Gastroesophageal sphincter (tissue), 3 donors: ENCODE results near the gene CTNNBIP1.

ENCODE experiments used
- CTCF ChIP-seq, 4 experiments: fragments of 200-600 bp in 2 of 4; fragments of 450-650 bp in 2 of 4; sonication (generic) in 1 of 4; IDR thresholded peaks; one replicate each; pipeline ENCODE4 v1.5.1; 2017 to 2019; ENCODE audit warnings: antibody characterized with exemption in 4 of 4, mild to moderate bottlenecking in 2 of 4, moderate library complexity in 2 of 4
- EP300 ChIP-seq: sonication (generic); formaldehyde crosslinking; IDR thresholded peaks from one replicate; pipeline ENCODE4 v1.6.1; 2017; ENCODE audit warnings: antibody characterized with exemption, mild to moderate bottlenecking
- POLR2A ChIP-seq, 2 donors: fragments of 450-650 bp; IDR thresholded peaks; one replicate each; pipeline ENCODE4 v1.6.1; 2017; ENCODE audit warnings: antibody characterized with exemption in 2 of 2, mild to moderate bottlenecking in 2 of 2, moderate library complexity in 1 of 2
- POLR2AphosphoS5 ChIP-seq: sonication (generic); formaldehyde crosslinking; IDR thresholded peaks from one replicate; pipeline ENCODE4 v1.6.1; 2017; ENCODE audit warnings: antibody characterized with exemption

- no peak for TF ChIP-seq CTCF (IDR thresholded peaks at IDR 0.05)
- TF ChIP-seq POLR2A (IDR thresholded peaks at IDR 0.05) = no peak
- TF ChIP-seq EP300 = no peak
- no peak for TF ChIP-seq POLR2AphosphoS5
These were observed 46.7 kb downstream of the CTNNBIP1 start for GRCh38 chr1:9863371-9863770.
